NCI-H1092 treated with DMSO at 0.1 percent for 48 hours (cell line): ENCODE data around the gene COMT.
"Not testable (repeated sequence)": the region's sequence is repeated elsewhere in the genome, so short reads cannot be mapped to it uniquely, and the experiment has no call there.

Source experiments
- DNase-seq: peaks from one replicate; lab custom pipeline; 2025; lab: John Stamatoyannopoulos, UW

The COMT gene

GRCh38 chr22:19909350-19910179 lies 32.0 kb upstream of the COMT start:
- peak; percentile 60 for DNase-seq

GRCh38 chr22:19910180-19910744 lies 31.3 kb upstream of the COMT start:
- DNase-seq, result no peak

GRCh38 chr22:19911540-19912270 lies 29.9 kb upstream of the COMT start:
- DNase-seq, result no peak

- no peak for DNase-seq
Observed at GRCh38 chr22:19912271-19912999, 29.1 kb upstream of the COMT start.

- no peak for DNase-seq
Observed at GRCh38 chr22:19913337-19913936, 28.1 kb upstream of the COMT start.

GRCh38 chr22:19914201-19914943 lies 27.2 kb upstream of the COMT start:
- no peak for DNase-seq

GRCh38 chr22:19915287-19915954 lies 26.2 kb upstream of the COMT start:
- DNase-seq, result no peak

GRCh38 chr22:19916006-19916405 lies 25.6 kb upstream of the COMT start:
- no peak for DNase-seq

- no peak for DNase-seq
Observed at GRCh38 chr22:19916941-19917340, 24.6 kb upstream of the COMT start.

- no peak for DNase-seq
Observed at GRCh38 chr22:19917389-19918138, 24.0 kb upstream of the COMT start.

- DNase-seq, result no peak
Observed at GRCh38 chr22:19918332-19919106, 23.1 kb upstream of the COMT start.

GRCh38 chr22:19919701-19920363 lies 21.7 kb upstream of the COMT start:
- DNase-seq, result no peak

GRCh38 chr22:19921544-19922081 lies 20.0 kb upstream of the COMT start:
- DNase-seq, result no peak

GRCh38 chr22:19923914-19924513 lies 17.6 kb upstream of the COMT start:
- DNase-seq, result no peak

- not testable (repeated sequence) for DNase-seq
Observed at GRCh38 chr22:19926028-19926427, 15.5 kb upstream of the COMT start.

- no peak for DNase-seq
Observed at GRCh38 chr22:19927696-19928095, 13.9 kb upstream of the COMT start.

GRCh38 chr22:19928207-19928606 lies 13.4 kb upstream of the COMT start:
- DNase-seq, result no peak
